ENCODE data around the gene PSMD13. TPM values are rescaled to one million over a fixed set of nuclear protein-coding genes. Genes with fewer than 3 reads are reported as not detected.

PSMD13 gene
- total and polyA plus RNA-seq, 2 donors from 2014 or later: 87.7 to 115 TPM

DNA sequence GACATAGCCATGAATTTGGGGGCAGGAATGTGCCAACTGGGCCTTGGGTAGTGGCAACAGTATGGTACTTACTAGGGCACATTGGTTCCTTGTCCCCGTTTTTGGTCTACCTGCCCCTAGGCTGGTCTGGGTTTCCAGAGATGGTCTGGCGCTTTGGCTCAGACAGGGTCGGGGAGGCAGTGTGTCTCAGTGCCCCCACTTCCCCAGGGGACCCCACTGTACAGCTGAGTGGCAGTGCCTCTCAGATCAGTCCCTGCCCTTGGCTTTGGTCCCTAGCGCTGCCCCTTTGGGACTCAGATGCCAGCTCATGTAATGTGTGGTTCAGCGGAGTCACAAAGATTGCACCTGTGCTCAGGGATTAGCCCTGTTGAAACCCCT is 26.0 kb upstream of the PSMD13 start:
- peaks cover 0 to 30% (median 10%) of the 10 kb centered on the region in 3 donors for H3K4me1 ChIP-seq (ENCODE audit: control insufficient read depth in 2 of 3, insufficient read depth in 2 of 3, low read depth in 1 of 3, low read length in 3 of 3)
- FAIRE-seq (no peak), DNase-seq (peak in 1 of 5 donors; percentile 47)
- no peaks in the 10 kb centered on the region for H3K27me3 ChIP-seq (ENCODE audit: control insufficient read depth, insufficient read depth, low read length)
- H3K4me3 ChIP-seq (ENCODE audit: low read length in 3 of 3): no peak overlapping the region
- no peak overlapping the region for H3K27ac ChIP-seq (ENCODE audit: low read depth in 2 of 2, low read length in 2 of 2)
- no peaks in the 10 kb centered on the region for H3K9me3 ChIP-seq (ENCODE audit: control insufficient read depth in 2 of 3, insufficient read depth in 1 of 3, low read length in 3 of 3)
- intact Hi-C loops (cut with DNase I): no loop called here
- H3K36me3 ChIP-seq (ENCODE audit: control insufficient read depth in 2 of 3, insufficient read depth in 3 of 3, low read length in 3 of 3): peaks cover 2 to 52% (median 41%) of the 10 kb centered on the region in 3 donors
- peak overlapping the region in 1 of 3 donors; percentile 10 for H3K9ac ChIP-seq (ENCODE audit: low read length in 3 of 3)
- TF ChIP-seq, protein P1, sequence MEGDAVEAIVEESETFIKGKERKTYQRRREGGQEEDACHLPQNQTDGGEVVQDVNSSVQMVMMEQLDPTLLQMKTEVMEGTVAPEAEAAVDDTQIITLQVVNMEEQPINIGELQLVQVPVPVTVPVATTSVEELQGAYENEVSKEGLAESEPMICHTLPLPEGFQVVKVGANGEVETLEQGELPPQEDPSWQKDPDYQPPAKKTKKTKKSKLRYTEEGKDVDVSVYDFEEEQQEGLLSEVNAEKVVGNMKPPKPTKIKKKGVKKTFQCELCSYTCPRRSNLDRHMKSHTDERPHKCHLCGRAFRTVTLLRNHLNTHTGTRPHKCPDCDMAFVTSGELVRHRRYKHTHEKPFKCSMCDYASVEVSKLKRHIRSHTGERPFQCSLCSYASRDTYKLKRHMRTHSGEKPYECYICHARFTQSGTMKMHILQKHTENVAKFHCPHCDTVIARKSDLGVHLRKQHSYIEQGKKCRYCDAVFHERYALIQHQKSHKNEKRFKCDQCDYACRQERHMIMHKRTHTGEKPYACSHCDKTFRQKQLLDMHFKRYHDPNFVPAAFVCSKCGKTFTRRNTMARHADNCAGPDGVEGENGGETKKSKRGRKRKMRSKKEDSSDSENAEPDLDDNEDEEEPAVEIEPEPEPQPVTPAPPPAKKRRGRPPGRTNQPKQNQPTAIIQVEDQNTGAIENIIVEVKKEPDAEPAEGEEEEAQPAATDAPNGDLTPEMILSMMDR (IDR thresholded peaks at IDR 0.05; ENCODE audit: borderline replicate concordance, extremely low read depth, insufficient read depth): no peak

DNA sequence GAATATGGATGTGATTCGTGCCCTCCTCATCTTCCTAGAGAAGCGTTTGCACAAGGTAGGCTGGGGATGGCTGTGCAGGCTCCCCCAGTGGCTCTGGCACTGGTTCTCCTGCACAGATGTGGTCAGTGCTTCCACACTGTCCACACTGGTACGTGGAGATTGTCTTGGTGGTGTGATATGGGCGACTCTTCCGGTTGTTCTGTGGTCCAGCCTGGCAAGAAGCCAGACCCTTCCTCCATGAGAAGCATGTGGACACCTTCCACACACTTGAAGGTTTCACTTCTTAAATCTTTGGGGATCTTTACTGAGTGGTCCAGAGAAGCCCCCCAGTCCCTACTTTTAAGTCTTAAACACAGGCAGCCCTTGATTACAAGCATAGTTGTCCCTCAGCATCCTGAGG is 25.5 kb upstream of the PSMD13 start:
- Histone ChIP-seq H3K4me3 (ENCODE audit: low read length in 3 of 3) (no peak overlapping the region), H3K36me3 (ENCODE audit: control insufficient read depth in 2 of 3, insufficient read depth in 3 of 3, low read length in 3 of 3) (peaks cover 2 to 52% (median 42%) of the 10 kb centered on the region in 3 donors), H3K27me3 (ENCODE audit: control insufficient read depth, insufficient read depth, low read length) (no peaks in the 10 kb centered on the region), H3K9me3 (ENCODE audit: control insufficient read depth in 2 of 3, insufficient read depth in 1 of 3, low read length in 3 of 3) (no peaks in the 10 kb centered on the region), H3K9ac (ENCODE audit: low read length in 3 of 3) (no peak overlapping the region), H3K27ac (ENCODE audit: low read depth in 2 of 2, low read length in 2 of 2) (no peak overlapping the region), H3K4me1 (ENCODE audit: control insufficient read depth in 2 of 3, insufficient read depth in 2 of 3, low read depth in 1 of 3, low read length in 3 of 3) (peaks cover 0 to 25% (median 6%) of the 10 kb centered on the region in 3 donors)
- intact Hi-C loops (cut with DNase I): no loop called here
- FAIRE-seq: no peak
- DNase-seq: peak in 1 of 5 donors; percentile 36
- TF ChIP-seq, protein P1 (IDR thresholded peaks at IDR 0.05; ENCODE audit: borderline replicate concordance, extremely low read depth, insufficient read depth): no peak

DNA sequence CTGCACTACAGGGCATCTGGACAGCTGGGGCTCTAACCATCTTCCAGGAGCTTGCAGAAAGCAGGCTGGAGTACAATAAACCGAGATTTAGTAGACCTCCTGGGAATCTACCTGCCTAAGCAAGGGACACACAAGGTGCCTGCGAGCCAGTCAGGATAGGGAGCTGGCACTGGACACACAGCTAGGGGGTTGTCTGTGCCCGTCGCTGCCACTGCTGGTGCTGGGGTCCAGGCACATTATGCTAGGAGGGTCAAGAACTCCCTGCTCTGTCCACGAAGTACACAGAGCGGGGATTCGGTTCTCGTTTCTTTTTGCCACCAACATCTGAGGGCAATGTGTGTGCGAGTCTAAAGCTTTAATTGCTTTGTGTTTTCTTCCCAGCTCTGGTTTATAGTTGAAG is 25.0 kb upstream of the PSMD13 start:
- H3K4me3 ChIP-seq (ENCODE audit: low read length in 3 of 3): no peak overlapping the region
- TF ChIP-seq, protein P1 (IDR thresholded peaks at IDR 0.05; ENCODE audit: borderline replicate concordance, extremely low read depth, insufficient read depth): no peak
- no peaks in the 10 kb centered on the region for H3K27me3 ChIP-seq (ENCODE audit: control insufficient read depth, insufficient read depth, low read length)
- H3K36me3 ChIP-seq (ENCODE audit: control insufficient read depth in 2 of 3, insufficient read depth in 3 of 3, low read length in 3 of 3): peaks cover 2 to 52% (median 42%) of the 10 kb centered on the region in 3 donors
- DNase-seq: peak in 1 of 5 donors; percentile 64
- H3K9me3 ChIP-seq (ENCODE audit: control insufficient read depth in 2 of 3, insufficient read depth in 1 of 3, low read length in 3 of 3): no peaks in the 10 kb centered on the region
- H3K4me1 ChIP-seq (ENCODE audit: control insufficient read depth in 2 of 3, insufficient read depth in 2 of 3, low read depth in 1 of 3, low read length in 3 of 3): peaks cover 0 to 23% (median 6%) of the 10 kb centered on the region in 3 donors
- no peak overlapping the region for H3K27ac ChIP-seq (ENCODE audit: low read depth in 2 of 2, low read length in 2 of 2)
- no peak overlapping the region for H3K9ac ChIP-seq (ENCODE audit: low read length in 3 of 3)
- intact Hi-C loops (cut with DNase I): no loop called here
- no peak for FAIRE-seq
